Fibroblast of skin of left quadriceps (primary cell): ENCODE results near the gene GON7.
"Not testable (repeated sequence)": the region's sequence is repeated elsewhere in the genome, so short reads cannot be mapped to it uniquely, and the experiment has no call there.

Experiments
- DNase-seq, 2 experiments: peaks; one replicate each; pipeline ENCODE4 v3.0.0-alpha.2; 2013; ENCODE audit warnings: low read depth in 2 of 2

The GON7 gene, protein sequence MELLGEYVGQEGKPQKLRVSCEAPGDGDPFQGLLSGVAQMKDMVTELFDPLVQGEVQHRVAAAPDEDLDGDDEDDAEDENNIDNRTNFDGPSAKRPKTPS

DNA sequence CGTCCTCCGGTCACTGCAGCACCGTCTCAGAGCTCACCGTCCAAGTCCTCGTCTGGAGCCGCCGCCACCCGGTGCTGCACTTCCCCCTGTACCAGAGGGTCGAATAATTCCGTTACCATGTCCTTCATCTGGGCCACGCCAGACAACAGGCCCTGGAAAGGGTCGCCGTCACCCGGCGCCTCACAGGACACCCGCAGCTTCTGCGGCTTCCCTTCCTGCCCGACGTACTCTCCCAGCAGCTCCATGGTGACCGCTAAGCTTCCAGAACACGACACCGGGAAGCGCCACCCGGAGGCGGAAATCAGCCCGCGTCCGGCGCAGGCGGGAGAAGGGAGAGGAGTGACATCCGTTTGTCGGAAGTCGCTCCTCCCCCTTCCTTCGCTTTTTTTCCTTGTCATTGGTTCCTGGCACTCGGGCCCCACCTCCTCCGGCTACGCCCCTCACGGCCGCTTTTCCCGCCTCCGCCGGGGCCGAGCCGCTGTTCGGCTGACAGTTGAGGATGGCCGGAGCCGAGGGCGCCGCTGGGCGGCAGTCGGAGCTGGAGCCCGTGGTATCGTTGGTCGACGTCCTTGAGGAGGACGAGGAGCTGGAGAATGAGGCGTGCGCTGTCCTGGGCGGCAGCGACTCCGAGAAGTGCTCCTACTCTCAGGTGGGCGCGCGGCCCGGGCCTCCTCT, at the start of gene GON7, which contains the start of gene UBR7:
GON7 (minus strand) TSS at position 273 of the 675 bp plus-strand sequence; CDS start at position 245, 28 bp downstream.
UBR7 (plus strand) TSS at position 464 of the 675 bp plus-strand sequence; CDS start at position 500, 36 bp downstream.
- DNase-seq: peak; percentile 88 to 90

DNA sequence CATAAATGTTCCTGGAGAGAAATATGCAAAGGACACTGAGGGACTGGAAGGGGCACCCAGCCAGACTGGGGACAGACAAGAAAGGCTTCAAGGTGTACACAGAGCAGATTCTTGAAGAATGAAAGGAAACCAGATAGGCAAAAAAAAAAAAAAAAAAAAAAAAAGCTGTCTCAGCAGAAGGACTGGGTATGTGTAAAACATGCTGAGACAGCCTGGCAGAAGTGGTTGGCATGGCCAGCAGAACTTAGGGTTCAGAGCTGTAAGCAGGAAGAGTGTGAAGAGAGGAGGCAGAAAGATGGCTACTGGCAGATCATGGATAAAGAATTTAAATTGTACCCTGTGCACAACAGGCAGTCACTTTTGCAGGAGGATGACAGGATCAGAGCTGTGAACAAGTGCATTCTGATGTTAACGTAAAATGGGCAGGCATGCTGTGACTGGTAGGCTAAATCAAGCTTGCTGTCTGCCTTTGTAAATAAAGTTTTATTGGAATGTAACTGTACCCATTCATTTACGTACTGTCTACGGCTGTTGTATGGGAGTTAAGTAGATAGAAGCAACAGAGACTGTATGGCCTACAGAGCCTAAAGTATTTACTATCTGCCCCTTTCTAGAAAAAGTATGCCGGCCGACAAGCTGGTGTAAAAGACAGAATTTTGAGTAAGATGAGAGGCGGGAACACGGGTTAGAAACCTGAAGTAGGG, 42.4 kb upstream of the GON7 start:
- no peak for DNase-seq

DNA sequence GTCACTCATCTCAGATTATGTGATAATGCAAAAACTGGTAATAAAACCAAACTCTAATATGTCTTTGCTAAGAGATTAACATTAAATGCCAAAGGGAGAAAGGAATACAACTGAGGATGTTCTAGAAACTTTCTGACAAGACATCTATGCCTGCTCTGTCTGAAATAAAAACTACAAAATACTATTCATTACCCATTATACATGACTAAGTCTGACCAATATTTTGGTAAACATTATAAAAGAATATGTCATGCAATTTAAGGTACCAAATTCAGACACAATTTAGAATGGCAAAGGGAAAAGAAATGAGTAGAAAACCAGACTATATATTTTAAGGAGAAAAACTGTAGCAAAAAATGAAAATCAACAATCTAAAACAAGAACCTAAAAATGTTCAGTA, 39.7 kb upstream of the GON7 start:
- DNase-seq: no peak

DNA sequence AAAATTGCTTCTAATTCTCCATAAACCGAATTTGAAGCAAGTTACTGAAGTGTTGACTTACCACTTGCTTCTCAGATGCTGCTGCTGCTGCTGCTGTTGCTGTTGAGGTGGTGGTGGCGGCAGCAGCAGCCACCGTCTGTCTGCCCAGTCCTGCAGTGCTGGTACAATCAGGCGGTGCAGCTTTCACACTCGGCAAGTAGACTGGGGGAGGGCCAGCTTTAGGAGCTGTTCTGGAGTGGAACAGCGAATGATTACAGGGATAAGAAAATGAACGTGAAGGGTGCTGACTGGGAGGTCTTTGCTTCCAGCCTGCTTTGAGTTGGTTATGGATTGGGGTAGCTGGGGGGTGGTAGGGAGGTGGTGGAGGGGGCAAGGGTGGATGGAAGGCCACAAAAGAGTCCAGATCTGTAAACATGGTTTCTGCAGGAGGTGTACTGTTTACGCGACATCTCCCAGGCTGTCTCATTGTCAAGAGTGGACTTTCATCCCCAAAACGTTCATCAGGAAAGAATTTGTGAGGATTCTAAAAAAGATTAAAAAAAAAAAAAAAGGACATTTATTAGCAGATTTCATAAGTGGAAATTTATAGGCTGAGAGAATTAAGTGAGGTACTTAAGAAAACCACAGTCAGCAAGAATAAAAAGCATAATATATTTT, 39.0 kb upstream of the GON7 start:
- no peak for DNase-seq

DNA sequence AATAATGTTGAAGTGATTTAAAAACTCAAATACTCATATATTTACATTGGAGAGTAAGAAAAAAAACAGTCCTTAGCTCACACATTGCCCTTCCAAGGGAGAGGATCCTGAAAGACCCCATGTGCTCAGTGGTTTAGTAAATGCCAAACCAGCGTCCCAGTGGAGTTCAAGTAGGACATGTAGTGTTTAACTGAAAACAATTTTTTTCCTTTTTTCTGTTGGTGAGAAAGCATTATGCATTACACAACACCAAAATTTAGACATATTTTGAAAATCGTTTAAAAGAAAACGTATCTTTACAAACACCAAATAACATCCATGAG, 33.8 kb upstream of the GON7 start:
- no peak for DNase-seq

DNA sequence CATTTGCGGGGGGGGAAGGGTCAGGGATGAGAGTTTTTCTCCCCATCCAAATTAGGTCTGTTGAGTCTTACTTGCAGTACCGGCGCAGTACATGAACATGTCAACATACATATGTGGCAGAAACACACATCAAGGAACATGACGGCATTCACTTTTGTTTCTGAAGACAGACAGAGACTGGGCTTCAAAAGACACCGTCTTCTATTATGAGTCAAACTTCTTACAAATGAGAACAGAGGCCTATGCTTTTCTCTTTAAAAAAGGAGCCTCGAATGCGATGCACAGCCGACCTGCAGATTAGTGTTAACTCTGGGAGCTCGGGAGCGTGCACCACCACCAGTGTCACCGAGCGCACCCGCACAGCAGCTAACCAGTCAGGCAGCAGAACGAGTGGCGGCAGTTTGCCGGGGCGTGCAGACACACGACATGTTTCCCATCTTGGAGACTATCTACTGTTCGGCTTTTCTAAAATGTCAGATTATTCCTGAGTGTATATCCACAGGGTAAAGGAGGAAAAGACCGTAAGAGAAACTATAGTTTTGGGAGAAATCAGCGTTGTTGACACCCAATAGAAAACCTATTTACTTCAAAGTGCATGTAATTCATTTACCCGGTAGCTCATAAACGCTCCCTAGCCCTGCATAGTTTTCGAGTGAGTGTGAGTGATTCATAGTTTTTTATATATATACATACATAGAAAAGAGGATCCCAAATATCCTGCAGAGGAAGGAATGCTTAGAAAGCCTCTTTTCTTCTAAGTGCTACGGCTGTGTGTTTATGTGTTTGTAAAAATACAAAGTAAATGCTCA, 33.2 kb upstream of the GON7 start:
- DNase-seq: peak; percentile 43 to 62

DNA sequence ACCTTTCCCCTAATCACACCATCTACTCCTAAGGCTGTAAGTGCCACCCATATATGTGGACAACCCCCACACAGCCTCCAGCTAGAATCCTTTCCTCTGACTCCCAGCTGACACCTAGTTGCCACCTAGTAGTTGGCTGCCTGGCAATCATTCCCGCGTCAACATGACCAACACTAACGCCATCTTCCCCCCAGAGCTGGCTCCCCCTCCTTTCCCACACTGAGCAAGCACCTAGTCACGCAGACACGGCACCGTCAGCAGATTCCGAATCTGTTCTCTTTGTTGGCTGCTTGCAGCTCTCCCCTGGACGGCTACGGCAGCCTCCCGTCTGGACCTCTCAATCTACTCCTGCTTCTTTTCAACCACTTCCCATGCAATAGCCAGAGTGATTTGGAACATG, 27.9 kb upstream of the GON7 start:
- no peak for DNase-seq

DNA sequence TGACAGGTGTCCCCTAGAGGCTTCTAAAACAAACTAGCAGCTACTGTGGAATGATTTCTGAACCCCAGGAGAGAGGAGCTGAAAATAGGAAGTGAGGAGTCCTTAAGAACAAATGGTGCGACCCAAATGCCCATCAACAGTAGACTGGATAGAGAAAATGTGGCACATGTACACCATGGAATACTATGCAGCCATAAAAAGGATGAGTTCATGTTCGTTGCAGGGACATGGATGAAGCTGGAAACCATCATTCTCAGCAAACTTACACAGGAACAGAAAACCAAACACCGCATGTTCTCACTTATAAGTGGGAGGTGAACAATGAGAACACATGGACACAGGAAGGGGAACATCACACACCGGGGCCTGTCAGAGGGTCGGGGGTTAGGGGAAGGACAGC, 26.2 kb upstream of the GON7 start:
- not testable (repeated sequence) for DNase-seq

DNA sequence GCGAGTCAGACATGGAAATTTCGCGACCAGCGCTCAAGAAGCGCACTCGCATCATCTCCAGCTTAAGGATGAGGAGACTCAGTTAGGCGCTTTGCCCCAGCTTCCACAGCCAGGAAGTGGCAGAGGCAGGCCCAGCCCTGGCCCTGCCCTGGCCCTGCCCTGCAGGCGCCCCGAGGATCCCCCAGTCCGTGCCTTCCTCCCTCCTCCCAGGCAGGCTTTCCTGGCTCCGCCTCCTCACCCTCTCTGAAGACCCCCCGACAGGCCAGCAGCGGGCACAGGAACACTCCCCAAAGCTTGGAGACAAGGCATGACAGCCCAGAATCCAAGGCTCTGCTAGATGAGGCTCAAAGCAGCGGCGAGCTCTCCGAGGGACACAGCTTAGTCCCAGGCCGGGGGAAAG, 25.3 kb upstream of the GON7 start:
- no peak for DNase-seq

DNA sequence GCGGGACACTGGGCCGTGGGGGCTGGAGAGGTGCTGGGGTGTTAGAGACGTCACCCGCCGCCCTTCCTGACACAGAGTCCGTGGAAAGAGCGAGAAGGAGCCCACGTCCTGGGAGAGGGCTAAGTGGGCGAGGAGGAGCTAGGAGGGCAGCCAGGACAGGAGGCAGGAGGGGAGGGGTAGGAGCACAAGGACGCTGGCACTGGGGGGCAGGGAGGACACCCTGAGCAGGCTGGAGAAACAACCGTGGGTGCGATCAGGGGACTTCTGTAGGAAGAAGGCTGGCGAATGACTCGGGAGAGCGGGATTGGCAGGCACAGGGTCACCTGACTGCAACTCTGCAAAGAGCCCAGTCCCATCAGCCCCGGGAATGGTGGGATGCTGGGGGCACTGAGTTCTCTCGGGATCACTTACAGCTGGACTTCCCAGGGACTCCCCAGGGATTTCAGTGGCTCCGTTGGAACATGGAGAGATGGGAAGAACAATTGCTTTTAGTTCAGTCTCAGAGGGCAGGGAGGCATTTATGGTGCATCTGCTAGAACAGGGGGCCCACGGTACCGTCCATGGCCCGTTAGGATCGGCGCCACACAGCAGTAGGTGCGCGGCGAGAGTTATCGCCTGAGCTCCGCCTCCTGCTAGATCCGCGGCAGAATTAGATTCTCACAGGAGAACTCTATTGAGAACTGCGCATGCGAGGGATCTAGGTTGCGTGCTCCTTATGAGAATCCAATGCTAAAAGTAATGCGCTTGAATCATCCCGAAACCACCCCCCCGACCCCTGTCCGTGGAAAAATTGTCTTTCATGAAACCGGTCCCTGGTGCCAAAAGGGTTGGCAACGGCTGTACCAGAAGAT, 24.5 kb upstream of the GON7 start:
- DNase-seq: no peak

DNA sequence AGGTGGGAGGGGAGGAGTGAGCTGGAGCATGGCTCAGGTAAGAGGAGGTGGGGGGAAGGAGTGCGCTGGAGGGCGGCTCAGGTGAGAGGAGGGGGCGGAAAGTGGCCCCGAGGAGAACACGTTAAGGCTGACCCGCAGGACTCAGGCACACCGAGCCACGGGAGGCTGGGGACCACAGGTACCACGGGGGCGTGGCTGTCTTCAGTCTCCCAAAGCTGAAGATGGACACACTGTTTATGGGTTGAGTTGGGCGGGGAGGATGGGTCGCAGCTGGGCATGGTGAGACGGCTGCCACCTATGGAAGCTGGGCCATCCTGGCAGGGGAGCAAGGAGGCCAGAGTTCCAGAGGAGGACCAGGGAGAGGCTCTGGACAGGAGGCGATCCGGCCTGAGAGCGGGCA, 23.7 kb upstream of the GON7 start:
- DNase-seq: no peak

DNA sequence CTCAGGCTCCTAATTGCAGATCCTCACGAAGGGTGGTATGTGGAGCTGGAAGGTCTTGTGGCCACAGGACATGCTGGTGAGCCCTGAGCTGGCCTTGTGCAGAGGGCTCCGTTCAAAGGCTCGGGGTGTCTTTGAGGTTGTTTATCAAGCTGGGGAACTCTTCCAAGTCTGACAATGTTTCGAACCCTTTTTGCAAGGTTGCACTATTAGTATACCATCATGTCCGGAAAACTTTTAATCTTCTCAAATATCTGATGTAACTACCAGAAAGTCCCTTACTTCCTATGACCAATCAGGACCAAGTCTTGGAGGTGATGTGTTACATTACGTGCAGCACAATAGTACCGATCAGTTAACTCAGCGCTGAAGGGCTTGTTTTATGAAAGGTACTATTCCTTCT, 21.7 kb upstream of the GON7 start:
- DNase-seq: no peak

DNA sequence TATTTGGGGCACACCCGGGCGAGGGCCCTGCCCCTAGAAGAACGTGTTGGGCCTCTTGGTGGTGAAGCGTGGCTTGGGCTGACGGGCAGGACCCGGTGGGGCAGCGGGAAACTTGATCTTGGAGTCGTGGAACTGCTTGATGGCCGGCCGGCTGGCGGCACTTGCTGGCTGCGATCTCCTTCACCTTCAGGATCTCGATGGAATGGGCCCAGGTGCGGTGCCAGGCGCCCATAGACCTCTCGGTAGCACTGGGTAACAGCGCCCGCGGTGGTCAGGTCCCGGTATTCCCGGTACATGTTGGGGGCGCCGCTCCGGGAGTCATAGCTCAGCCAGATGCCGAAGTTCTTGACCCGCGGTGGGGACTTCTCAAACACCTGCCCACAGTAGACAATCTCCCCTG, 16.7 kb upstream of the GON7 start:
- no peak for DNase-seq

DNA sequence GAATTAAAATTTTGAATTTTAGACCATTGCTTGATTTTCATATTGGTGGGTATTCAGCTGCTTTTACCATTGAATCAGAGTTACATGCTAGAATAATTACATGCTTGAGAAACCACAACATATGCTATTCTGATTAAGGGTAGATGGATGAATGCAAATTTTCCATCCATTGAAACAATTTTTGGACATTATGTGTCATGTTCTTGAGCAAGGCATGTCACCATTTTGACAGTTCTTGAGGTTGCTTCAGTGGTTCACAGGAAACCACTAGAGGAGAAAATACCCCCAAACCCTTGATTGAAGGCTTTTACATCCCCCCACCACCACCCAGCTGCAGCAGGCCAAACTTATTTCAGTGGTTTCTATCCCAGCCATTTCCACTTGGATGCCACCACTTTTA, 13.6 kb upstream of the GON7 start:
- DNase-seq: no peak

DNA sequence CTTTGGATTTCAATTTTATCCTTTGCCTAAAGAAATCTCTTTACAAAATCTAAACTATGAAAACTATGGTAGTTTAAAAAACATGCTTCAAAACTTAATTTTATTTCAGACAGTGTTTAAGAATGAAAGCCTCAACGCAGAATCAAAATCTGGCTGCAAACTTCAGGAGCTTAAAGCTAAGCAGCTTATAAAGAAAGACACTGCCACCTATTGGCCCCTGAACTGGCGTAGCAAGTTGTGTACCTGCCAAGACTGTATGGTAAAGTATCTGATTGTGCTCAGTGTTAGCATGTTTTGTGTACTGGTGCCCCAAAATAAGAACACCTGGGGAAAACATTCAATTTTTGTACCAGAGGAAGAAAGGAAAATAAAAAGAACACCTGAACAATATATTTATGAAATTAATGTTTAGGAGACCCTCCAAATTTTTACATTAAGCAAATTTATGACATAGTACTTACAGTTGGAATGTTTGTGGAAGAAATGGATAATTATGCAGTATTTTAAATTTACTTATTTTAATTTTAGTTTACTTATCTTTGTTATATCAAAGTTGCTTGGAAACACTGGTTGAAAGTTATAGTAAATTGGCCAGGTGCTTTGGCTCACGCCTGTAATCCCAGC, 12.3 kb upstream of the GON7 start:
- no peak for DNase-seq

DNA sequence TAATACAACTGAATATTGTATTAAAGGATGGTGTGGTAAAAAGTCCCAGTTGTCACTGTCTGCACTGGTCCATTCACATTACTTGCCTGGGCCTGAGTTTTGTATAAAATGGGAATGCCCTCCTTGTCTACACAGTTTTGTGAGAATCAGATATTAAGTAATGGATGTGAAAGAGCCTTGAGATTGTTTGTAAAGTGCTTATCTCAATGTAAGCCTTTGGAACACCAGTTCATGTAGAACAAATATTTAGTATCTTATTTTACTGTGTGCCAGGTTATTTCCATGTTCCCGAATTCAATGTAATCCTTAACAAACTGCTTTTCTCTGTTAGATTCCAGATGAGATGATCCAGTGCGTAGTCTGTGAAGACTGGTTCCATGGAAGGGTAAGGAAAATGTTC, 7.7 kb upstream of the GON7 start:
- DNase-seq: no peak

DNA sequence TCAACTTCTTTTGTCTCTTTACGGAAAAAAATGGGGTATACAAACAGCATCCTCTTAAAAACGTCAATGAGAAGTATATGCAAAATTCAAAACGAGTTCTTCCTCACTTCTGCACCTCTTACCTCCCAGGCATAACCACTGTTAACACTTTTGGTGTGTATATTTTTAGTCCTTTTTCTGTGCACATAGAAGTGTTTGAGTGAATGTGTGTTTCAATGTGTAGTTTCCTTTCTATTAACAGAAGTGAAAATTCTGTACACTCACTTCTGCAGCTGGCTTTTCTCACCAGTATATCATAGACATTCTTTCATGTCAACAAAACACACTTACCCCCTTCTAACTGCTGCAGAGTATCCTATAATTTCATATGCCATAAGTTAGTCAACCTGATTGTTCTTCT, 5.6 kb upstream of the GON7 start:
- DNase-seq: no peak

DNA sequence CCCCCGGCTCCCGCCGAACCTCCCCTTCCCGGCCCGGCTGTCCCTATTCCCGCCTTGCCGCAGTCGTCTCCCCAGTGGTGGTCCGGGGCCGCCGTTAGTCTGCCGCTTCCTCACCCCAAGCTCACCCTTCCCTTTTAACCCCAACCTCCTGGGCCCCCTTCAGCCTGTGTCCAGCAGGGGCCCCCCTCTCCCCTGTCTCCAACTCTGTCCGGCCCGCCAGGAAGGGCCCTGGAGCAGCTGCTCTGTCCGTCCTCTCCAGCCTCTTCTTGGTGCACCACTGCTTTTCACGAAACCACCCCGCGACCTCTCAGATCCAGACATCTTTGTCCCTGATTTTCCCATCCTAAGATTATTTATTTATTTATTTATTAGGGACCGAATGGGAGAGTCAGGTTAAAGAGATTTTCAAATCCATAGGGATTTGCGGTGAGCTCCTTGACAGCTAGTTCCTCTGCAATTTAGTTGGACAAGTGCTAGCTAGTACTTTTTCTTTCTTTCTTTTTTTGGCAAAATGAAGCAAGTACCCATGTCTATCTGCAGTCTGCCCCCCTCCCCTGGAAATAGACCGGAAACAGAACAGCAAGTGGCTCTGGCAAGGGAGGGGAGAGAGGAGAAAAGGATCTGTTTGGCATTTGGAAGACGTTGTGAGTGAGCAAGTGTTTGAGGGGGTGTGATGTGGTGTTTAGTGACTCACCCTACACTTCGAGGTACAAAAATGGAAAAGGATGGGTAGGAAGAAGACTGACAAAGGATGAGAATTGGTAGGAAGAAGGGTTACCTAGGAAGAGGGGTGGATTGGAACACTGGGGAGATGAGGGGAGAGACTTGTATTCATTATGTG, 823 bp upstream of the GON7 start:
- no peak for DNase-seq

DNA sequence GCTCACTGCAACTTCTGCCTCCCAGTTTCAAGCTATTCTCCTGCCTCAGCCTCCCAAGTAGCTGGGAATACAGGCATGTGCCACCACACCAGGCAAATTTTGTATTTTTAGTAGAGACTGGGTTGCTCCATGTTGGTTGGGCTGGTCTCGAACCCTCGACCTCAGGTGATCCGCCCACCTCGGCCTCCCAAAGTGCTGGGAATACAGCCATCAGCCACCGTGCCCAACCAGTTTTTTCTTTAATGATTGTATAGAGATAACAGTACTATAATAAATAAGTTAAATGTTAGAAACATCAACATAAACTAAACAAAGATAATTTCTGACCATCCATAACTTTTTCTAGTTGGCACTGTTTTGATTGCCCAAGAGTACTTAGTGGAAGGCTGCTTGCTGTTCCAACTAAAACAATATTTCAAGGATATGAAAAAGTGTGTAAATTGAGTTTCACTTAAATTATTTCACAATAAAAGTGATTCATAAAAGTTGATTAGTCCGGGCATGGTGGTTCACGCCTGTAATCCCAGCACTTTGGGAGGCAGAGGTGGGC, 5.6 kb downstream of the GON7 start:
- DNase-seq: no peak
